K562 (cell line): ENCODE data around the gene GLB1L. TPM values are rescaled to one million over a fixed set of nuclear protein-coding genes. Genes with fewer than 3 reads are reported as not detected.

Experiments
- ATAC-seq: fragments of 200-7000 bp; cut with Tn5 transposase; 3 replicates; pipeline ENCODE4 v1.9.1; 2020; ENCODE audit warnings: moderate library complexity
- BruUV-seq: library from RNA; stranded (reverse); fragments of 400-500 nt; replicated peaks from 2 replicates; lab custom pipeline; 2021; lab: Mats Ljungman, UMichigan
- CTCF ChIA-PET: fragments of 300-600 bp; formaldehyde crosslinking; extraction: SDS; loops from one replicate; lab custom pipeline; 2021; ENCODE audit warnings: low intra/inter-chr PET ratio; lab: Yijun Ruan, JAX
- POLR2A ChIA-PET: fragments of 300-600, 350-650 bp; sonication (Branson Sonifier 250); formaldehyde crosslinking; extraction: SDS; loops from one replicate; lab custom pipeline; 2021; ENCODE audit warnings: antibody characterized with exemption, inconsistent platforms; lab: Yijun Ruan, JAX
- DNase-seq, 4 experiments: peaks; one replicate each; pipeline versions ENCODE4 v3.0.0 to v3.0.0-alpha.2; 2011 to 2018; ENCODE audit warnings: low spot score in 3 of 4, mixed read lengths in 3 of 4; ENCODE audit errors: extremely low read depth in 1 of 4
- FAIRE-seq: peaks from 2 replicates; lab custom pipeline; 2011; peaks lifted over from hg19 to GRCh38; lab: Jason Lieb, UNC
- H2AFZ ChIP-seq: 2 replicates; pipeline ENCODE4 v1.6.0; 2011; ENCODE audit warnings: low read depth, low read length, control low read depth, inconsistent platforms
- H3K27ac ChIP-seq: fragments of 200-600 bp; 3 replicates; pipeline ENCODE4 v1.8.0; 2011; ENCODE audit warnings: low read depth, mild to moderate bottlenecking, control low read depth, inconsistent platforms, low read length, moderate library complexity, mixed read lengths; ENCODE audit errors: extremely low read depth
- H3K27me3 ChIP-seq, 2 experiments: fragments of 300-600 bp in 1 of 2; 2 replicates in 1 of 2; 3 replicates in 1 of 2; pipeline versions ENCODE4 v1.6.0 to v1.8.0; 2011; ENCODE audit warnings: inconsistent platforms in 2 of 2, low read length in 2 of 2, mild to moderate bottlenecking in 1 of 2, mixed read lengths in 1 of 2, moderate library complexity in 1 of 2; ENCODE audit not compliant: control insufficient read depth in 2 of 2, insufficient read depth in 2 of 2
- H3K36me3 ChIP-seq: fragments of 300-600 bp; 3 replicates; pipeline ENCODE4 v1.8.0; 2011; ENCODE audit warnings: mild to moderate bottlenecking, low read length, inconsistent platforms; ENCODE audit not compliant: control insufficient read depth, insufficient read depth
- H3K4me1 ChIP-seq, 2 experiments: fragments of 200-600 bp in 1 of 2; replicated peaks in 1 of 2; 2 replicates in 1 of 2; 3 replicates in 1 of 2; pipeline versions ENCODE4 v1.5.1 to v1.8.0; 2011; ENCODE audit warnings: inconsistent platforms in 2 of 2, low read length in 2 of 2, mild to moderate bottlenecking in 1 of 2, mixed read lengths in 1 of 2, moderate library complexity in 1 of 2; ENCODE audit not compliant: control insufficient read depth in 2 of 2, insufficient read depth in 2 of 2
- H3K4me2 ChIP-seq: 2 replicates; pipeline ENCODE4 v1.6.1; 2011; ENCODE audit warnings: low read length, control low read depth, inconsistent platforms, mixed read lengths; ENCODE audit not compliant: insufficient read depth
- H3K4me3 ChIP-seq: fragments of 200-600 bp; sonication (generic), shearing (Covaris generic); 2 replicates; pipeline ENCODE4 v1.5.1; 2016; ENCODE audit warnings: control low read depth, inconsistent platforms
- H3K79me2 ChIP-seq: fragments of 200-600 bp; 3 replicates; pipeline ENCODE4 v1.8.0; 2011; ENCODE audit warnings: low read length, inconsistent platforms; ENCODE audit not compliant: control insufficient read depth, insufficient read depth
- H3K9ac ChIP-seq, 2 experiments: 2 replicates each; pipeline versions ENCODE4 v1.6.0 to v1.6.1; 2011; ENCODE audit warnings: low read depth in 2 of 2, low read length in 2 of 2, control low read depth in 1 of 2, inconsistent platforms in 1 of 2, mild to moderate bottlenecking in 1 of 2, mixed read lengths in 1 of 2; ENCODE audit not compliant: insufficient read depth in 1 of 2
- H3K9me1 ChIP-seq: one replicate; pipeline ENCODE4 v1.6.0; 2011; ENCODE audit warnings: inconsistent platforms, mild to moderate bottlenecking, low read length, moderate library complexity; ENCODE audit not compliant: control insufficient read depth, insufficient read depth
- H3K9me3 ChIP-seq: replicated peaks from 2 replicates; pipeline ENCODE4 v1.5.1; 2011; ENCODE audit warnings: low read depth, low read length, inconsistent platforms; ENCODE audit not compliant: control insufficient read depth, insufficient read depth
- H4K20me1 ChIP-seq: replicated peaks from 2 replicates; pipeline ENCODE4 v1.6.1; 2011; ENCODE audit warnings: low read length, inconsistent platforms, mixed read lengths; ENCODE audit not compliant: control insufficient read depth, insufficient read depth
- ADNP ChIP-seq: fragments of 200-800 bp; sonication (Bioruptor generic); IDR thresholded peaks from 2 replicates; pipeline ENCODE4 v1.6.1; 2016; ENCODE audit warnings: missing genetic modification characterization, missing compliant biosample characterization
- MED1 ChIP-seq: sonication (generic); formaldehyde crosslinking; IDR thresholded peaks from 2 replicates; pipeline ENCODE4 v1.8.1; 2023; ENCODE audit warnings: missing genetic modification reagents, borderline replicate concordance
- MYC ChIP-seq, 2 experiments: fragments of 250-450 bp in 1 of 2; sonication (Bioruptor Pico) in 1 of 2; IDR thresholded peaks; 2 replicates each; pipeline versions ENCODE4 v1.5.1 to v1.6.1; 2012 to 2021; ENCODE audit warnings: low read depth in 2 of 2, borderline replicate concordance in 1 of 2, improper control_type of control experiment in 1 of 2, low read length in 1 of 2, mild to moderate bottlenecking in 1 of 2, moderate library complexity in 1 of 2
- NCOA4 ChIP-seq: fragments of 450-650 bp; IDR thresholded peaks from 2 replicates; pipeline ENCODE4 v1.6.1; 2018; ENCODE audit warnings: mild to moderate bottlenecking; ENCODE audit not compliant: partially characterized antibody
- PCBP1 ChIP-seq: fragments of 200-400 bp; formaldehyde crosslinking; IDR thresholded peaks from 2 replicates; pipeline ENCODE4 v1.6.1; 2018; ENCODE audit warnings: mild to moderate bottlenecking, low read depth, low read length; ENCODE audit not compliant: poor library complexity, severe bottlenecking
- SMAD1 ChIP-seq: fragments of 150-350 bp; IDR thresholded peaks from 2 replicates; pipeline ENCODE4 v1.6.1; 2014; ENCODE audit warnings: low read length, low read depth; ENCODE audit not compliant: partially characterized antibody
- U2AF1 ChIP-seq: fragments of 200-400 bp; formaldehyde crosslinking; optimal IDR thresholded peaks from 2 replicates; pipeline ENCODE3; 2017; ENCODE audit warnings: mild to moderate bottlenecking, low read depth, low read length, moderate library complexity
- YBX1 ChIP-seq: fragments of 450-650 bp; IDR thresholded peaks from 2 replicates; pipeline ENCODE4 v1.7.1; 2016; ENCODE audit warnings: mild to moderate bottlenecking
- ZEB2 ChIP-seq: fragments of 450-650 bp; IDR thresholded peaks from 2 replicates; pipeline ENCODE4 v1.6.1; 2016
- ZFP30 ChIP-seq: fragments of 250-450 bp; sonication (Bioruptor Pico); IDR thresholded peaks from 2 replicates; pipeline ENCODE4 v1.8.0; 2022; ENCODE audit warnings: moderate library complexity, mild to moderate bottlenecking, inconsistent platforms, borderline replicate concordance
- ZNF274 ChIP-seq: IDR thresholded peaks from 2 replicates; pipeline ENCODE4 v1.6.1; 2011; ENCODE audit warnings: low read depth, mild to moderate bottlenecking, low read length, moderate library complexity, borderline replicate concordance
- ZNF445 ChIP-seq: fragments of 250-450 bp; sonication (Bioruptor Pico); IDR thresholded peaks from 2 replicates; pipeline ENCODE4 v1.4.0; 2020; ENCODE audit warnings: low read depth, mild to moderate bottlenecking, moderate library complexity
- WGBS: fragments of 100-300 bp; shearing (Covaris generic); methylation state at CpG from one replicate; pipeline ENCODE4 v1.1.6; 2016; ENCODE audit warnings: low coverage, mixed read lengths; ENCODE audit not compliant: insufficient coverage; ENCODE audit errors: missing lambda C conversion rate; 5-methylcytosine and 5-hydroxymethylcytosine counted together
- in situ Hi-C: fragments of 300-500 bp; cut with MboI; formaldehyde crosslinking; loops from 4 replicates; pipeline ENCODE4 v1.15.0; 2018; ENCODE audit warnings: inconsistent platforms, mixed read lengths
- intact Hi-C: fragments of 100-400 bp; cut with micrococcal nuclease; formaldehyde crosslinking; loops from 2 replicates; pipeline ENCODE4 v1.14.2; 2022
- polyA plus RNA-seq, 8 experiments: library from polyadenylated mRNA; depleted of rRNA in 4 of 8; stranded (reverse) in 5 of 8; unstranded in 3 of 8; fragments of >200 nt; fragmentation: Nextera tagmentation in 2 of 8; fragmentation: Illumina TruSeq in 1 of 8; extraction: Ambion mirVana in 2 of 8; extraction: Trizol in 1 of 8; gene quantifications; 2 replicates each; pipeline versions ENCODE4 v1.2.1 to v1.2.3, GENCODE V29; 2011 to 2014; ENCODE audit warnings: inconsistent platforms in 1 of 8, missing spikeins in 1 of 8
- total RNA-seq, 7 experiments: library from RNA; depleted of rRNA in 6 of 7; stranded (reverse); fragments of >200 nt in 6 of 7; fragmentation: Illumina TruSeq in 2 of 7; extraction: Trizol in 2 of 7; gene quantifications; 2 replicates each; pipeline versions ENCODE4 v1.2.1 to v1.2.3, GENCODE V29; 2011 to 2021; ENCODE audit warnings: low replicate concordance in 1 of 7
- TF ChIP-seq, protein P1 (sequence below): sonication (generic); formaldehyde crosslinking; IDR thresholded peaks from 2 replicates; pipeline ENCODE4 v1.8.0; 2022; ENCODE audit warnings: mild to moderate bottlenecking, missing genetic modification reagents, borderline replicate concordance
- TF ChIP-seq, protein P2 (sequence below), 2 experiments: fragments of 450-650 bp; IDR thresholded peaks; 2 replicates each; pipeline ENCODE4 v1.6.1; 2016
- TF ChIP-seq, protein P3 (sequence below): IDR thresholded peaks from 2 replicates; pipeline ENCODE4 v1.6.1; 2014; ENCODE audit warnings: antibody characterized with exemption
- TF ChIP-seq, protein P4 (sequence below): sonication (generic); formaldehyde crosslinking; IDR thresholded peaks from 2 replicates; pipeline ENCODE4 v1.8.0; 2022; ENCODE audit warnings: mild to moderate bottlenecking, missing genetic modification reagents

The GLB1L gene
- total and polyA plus RNA-seq, 9 of the 15 experiments (the other 6 are each of a cell fraction or from before 2014, with no cell fraction given), result 0.42 to 2.9 (median 2.5) TPM

DNA sequence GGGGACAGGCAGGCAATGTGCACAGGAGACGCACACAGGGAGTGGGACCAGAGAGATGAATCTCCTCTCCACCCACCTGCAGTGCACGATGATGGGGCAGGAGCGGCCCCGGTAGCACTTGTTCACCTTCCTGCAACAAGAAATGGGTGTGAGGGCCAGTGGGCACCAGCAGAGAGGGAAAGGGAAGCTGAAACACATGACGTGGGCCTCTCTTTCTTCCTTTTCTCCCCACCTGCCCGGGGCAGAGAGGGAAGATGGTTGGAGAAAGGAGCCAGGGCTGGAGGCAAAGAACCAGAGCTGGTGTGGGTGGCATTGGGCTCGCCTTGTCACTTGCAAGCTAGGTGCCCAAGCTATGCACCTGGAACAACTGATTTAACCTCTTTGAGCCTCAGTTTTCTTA lies 46.1 kb upstream of the GLB1L start:
- FAIRE-seq, result no peak

More for the DNA sequence above, 46.1 kb upstream of the GLB1L start:
- 28% methylated on average over 3 of the region's 7 CpGs for WGBS
- Histone ChIP-seq H3K9me3 (no peaks in the 10 kb centered on the region), H3K9me1 (no peaks in the 10 kb centered on the region), H2AFZ (no peak overlapping the region), H3K36me3 (no peaks in the 10 kb centered on the region), H3K79me2 (no peaks in the 10 kb centered on the region), H3K4me3 (no peak overlapping the region), H3K27ac (no peak overlapping the region), H3K4me1 (peaks cover 41 to 64% of the 10 kb centered on the region in 2 experiments), H3K4me2 (no peak overlapping the region), H3K27me3 (no peaks in the 10 kb centered on the region), H4K20me1 (no peaks in the 10 kb centered on the region), H3K9ac (no peak overlapping the region)
- ATAC-seq (no peak), DNase-seq (no peak)
- BruUV-seq, result no TSS peak
- intact Hi-C loops, result no loop called here
- in situ Hi-C loops, result loop anchor here (5.0 kb wide), 1 partner anchor 119 kb away; the partner anchor contains the start of gene SLC23A3
- no peak for TF ChIP-seq YBX1
- no peak for TF ChIP-seq PCBP1
- TF ChIP-seq, protein P1, sequence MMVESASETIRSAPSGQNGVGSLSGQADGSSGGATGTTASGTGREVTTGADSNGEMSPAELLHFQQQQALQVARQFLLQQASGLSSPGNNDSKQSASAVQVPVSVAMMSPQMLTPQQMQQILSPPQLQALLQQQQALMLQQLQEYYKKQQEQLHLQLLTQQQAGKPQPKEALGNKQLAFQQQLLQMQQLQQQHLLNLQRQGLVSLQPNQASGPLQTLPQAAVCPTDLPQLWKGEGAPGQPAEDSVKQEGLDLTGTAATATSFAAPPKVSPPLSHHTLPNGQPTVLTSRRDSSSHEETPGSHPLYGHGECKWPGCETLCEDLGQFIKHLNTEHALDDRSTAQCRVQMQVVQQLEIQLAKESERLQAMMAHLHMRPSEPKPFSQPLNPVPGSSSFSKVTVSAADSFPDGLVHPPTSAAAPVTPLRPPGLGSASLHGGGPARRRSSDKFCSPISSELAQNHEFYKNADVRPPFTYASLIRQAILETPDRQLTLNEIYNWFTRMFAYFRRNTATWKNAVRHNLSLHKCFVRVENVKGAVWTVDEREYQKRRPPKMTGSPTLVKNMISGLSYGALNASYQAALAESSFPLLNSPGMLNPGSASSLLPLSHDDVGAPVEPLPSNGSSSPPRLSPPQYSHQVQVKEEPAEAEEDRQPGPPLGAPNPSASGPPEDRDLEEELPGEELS (CRISPR knock-in tag), result no peak
- TF ChIP-seq, protein P2, sequence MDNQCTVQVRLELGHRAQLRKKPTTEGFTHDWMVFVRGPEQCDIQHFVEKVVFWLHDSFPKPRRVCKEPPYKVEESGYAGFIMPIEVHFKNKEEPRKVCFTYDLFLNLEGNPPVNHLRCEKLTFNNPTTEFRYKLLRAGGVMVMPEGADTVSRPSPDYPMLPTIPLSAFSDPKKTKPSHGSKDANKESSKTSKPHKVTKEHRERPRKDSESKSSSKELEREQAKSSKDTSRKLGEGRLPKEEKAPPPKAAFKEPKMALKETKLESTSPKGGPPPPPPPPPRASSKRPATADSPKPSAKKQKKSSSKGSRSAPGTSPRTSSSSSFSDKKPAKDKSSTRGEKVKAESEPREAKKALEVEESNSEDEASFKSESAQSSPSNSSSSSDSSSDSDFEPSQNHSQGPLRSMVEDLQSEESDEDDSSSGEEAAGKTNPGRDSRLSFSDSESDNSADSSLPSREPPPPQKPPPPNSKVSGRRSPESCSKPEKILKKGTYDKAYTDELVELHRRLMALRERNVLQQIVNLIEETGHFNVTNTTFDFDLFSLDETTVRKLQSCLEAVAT (IDR thresholded peaks at IDR 0.05), result no peak
- TF ChIP-seq ZEB2, result no peak
- TF ChIP-seq ADNP (tag), result no peak
- no peak for TF ChIP-seq ZFP30 (CRISPR knock-in tag)
- TF ChIP-seq, protein P3, sequence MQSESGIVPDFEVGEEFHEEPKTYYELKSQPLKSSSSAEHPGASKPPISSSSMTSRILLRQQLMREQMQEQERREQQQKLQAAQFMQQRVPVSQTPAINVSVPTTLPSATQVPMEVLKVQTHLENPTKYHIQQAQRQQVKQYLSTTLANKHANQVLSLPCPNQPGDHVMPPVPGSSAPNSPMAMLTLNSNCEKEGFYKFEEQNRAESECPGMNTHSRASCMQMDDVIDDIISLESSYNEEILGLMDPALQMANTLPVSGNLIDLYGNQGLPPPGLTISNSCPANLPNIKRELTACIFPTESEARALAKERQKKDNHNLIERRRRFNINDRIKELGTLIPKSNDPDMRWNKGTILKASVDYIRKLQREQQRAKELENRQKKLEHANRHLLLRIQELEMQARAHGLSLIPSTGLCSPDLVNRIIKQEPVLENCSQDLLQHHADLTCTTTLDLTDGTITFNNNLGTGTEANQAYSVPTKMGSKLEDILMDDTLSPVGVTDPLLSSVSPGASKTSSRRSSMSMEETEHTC, result no peak
- no peak for TF ChIP-seq SMAD1
- no peak for TF ChIP-seq MED1 (CRISPR knock-in tag)
- no peak for TF ChIP-seq U2AF1
- TF ChIP-seq, protein P4, sequence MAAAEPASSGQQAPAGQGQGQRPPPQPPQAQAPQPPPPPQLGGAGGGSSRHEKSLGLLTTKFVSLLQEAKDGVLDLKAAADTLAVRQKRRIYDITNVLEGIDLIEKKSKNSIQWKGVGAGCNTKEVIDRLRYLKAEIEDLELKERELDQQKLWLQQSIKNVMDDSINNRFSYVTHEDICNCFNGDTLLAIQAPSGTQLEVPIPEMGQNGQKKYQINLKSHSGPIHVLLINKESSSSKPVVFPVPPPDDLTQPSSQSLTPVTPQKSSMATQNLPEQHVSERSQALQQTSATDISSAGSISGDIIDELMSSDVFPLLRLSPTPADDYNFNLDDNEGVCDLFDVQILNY (CRISPR knock-in tag), result no peak
- TF ChIP-seq ZNF445 (CRISPR knock-in tag), result no peak
- TF ChIP-seq ZNF274, result no peak
- no peak for TF ChIP-seq MYC (IDR thresholded peaks at IDR 0.05; ENCODE audit: low read depth, low read length)
- no peak for TF ChIP-seq MYC (CRISPR knock-in tag; IDR thresholded peaks at IDR 0.05; ENCODE audit: borderline replicate concordance, low read depth)
- no peak for TF ChIP-seq NCOA4
- ChIA-PET POLR2A (interaction anchor here (1.1 to 1.2 kb wide), 2 partner anchors 10 to 17 kb away, joined by 3 to 4 read pairs; no protein-coding TSS in a partner anchor), CTCF (no interaction called here)
